ENCODE data around the gene MADD. TPM values are rescaled to one million over a fixed set of nuclear protein-coding genes. Genes with fewer than 3 reads are reported as not detected.

Gene MADD
- total RNA-seq, 2 donors from 2014 or later = 155 to 209 TPM

GRCh38 chr11:47257517-47258316, 12.2 kb upstream of the MADD start, which contains the start of gene NR1H3:
Gene NR1H3 (plus strand): TSS chr11:47257996. CDS start chr11:47259217, 1,221 bp downstream.
- Mint-ChIP-seq H3K4me3 (peak within 1 kb of the TSS; percentile 15), H3K36me3 (ENCODE audit: low read depth) (no peaks in the 10 kb centered on the region), H3K4me1 (peaks cover 10% of the 10 kb centered on the region), H3K27me3 (no peaks in the 10 kb centered on the region), H3K27ac (no peak within 1 kb of the TSS)
- ATAC-seq (no peak), DNase-seq (no peak)
- no peaks in the 10 kb centered on the region for H3K9me3 ChIP-seq (ENCODE audit: control insufficient read depth, low read length, poor library complexity, severe bottlenecking)

DNA sequence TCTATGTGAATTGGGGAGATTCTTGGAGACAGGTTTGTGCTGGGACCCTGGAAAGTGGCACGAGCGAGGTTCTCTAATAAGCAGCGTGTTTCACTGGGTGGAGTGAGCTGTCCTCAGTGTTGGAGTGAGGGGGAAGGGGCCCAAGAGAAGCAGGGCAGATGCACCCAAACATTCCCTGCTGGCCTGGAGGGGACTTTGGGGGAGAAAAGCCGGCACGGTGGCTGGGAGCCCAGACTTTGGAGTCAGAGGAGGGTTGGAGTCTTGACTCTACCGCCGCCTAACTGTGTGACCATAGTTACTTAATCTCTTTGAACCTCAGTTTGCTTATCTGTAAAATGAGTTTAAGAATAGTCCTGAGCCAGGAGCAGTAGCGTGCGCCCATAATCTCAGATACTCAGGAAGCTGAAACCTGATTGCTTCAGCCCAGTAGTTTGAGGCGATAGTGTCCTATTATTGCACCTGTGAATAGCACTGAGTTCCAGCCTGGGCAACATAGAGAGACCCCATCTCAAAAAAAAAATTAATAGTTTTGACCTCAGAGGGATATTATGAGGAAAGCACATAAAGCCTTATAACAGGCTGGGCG, 11.5 kb upstream of the MADD start:
- H3K36me3 Mint-ChIP-seq (ENCODE audit: low read depth) = no peaks in the 10 kb centered on the region
- DNase-seq = no peak
- H3K4me1 Mint-ChIP-seq = peaks cover 8% of the 10 kb centered on the region
- no peak overlapping the region for H3K27ac Mint-ChIP-seq
- no peaks in the 10 kb centered on the region for H3K27me3 Mint-ChIP-seq
- no peak overlapping the region for H3K4me3 Mint-ChIP-seq
- no peak for ATAC-seq
- H3K9me3 ChIP-seq (ENCODE audit: control insufficient read depth, low read length, poor library complexity, severe bottlenecking) = no peaks in the 10 kb centered on the region

DNA sequence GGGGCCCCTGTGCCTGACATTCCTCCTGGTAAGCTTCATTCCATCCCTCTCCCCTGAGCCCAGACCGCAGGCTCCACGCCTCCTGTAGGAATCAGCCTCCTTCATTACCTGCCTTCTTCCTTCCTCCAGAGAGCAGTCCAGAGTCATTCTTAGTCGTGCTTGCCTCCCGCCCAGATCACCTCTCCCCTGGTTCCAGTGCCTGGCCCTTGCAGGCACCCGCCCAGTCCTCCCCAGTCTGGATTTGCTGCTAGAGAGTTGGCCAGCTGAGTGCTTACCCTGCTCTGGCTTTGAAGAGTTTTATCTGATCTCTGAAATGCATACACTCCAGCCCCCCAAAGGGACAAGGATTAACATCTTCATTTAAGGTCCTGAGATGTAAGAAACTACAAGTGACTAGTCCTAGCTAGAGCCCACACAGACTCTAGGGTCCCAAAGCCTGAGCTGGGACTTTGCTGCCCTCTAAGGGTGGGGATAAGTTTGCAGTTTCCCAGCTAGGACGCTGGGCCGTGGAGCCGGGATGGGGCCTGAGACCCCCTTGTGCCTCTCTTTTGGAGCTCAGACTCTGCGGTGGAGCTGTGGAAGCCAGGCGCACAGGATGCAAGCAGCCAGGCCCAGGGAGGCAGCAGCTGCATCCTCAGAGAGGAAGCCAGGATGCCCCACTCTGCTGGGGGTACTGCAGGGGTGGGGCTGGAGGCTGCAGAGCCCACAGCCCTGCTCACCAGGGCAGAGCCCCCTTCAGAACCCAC, 10.5 kb upstream of the MADD start:
- ATAC-seq (peak; percentile 75), DNase-seq (peak in 1 of 3 donors; percentile 17)
- peak overlapping the region; percentile 37 for H3K27ac Mint-ChIP-seq
- no peaks in the 10 kb centered on the region for H3K27me3 Mint-ChIP-seq
- no peaks in the 10 kb centered on the region for H3K9me3 ChIP-seq (ENCODE audit: control insufficient read depth, low read length, poor library complexity, severe bottlenecking)
- H3K4me1 Mint-ChIP-seq = peaks cover 8% of the 10 kb centered on the region
- no peak overlapping the region for H3K4me3 Mint-ChIP-seq
- H3K36me3 Mint-ChIP-seq (ENCODE audit: low read depth) = no peaks in the 10 kb centered on the region

DNA sequence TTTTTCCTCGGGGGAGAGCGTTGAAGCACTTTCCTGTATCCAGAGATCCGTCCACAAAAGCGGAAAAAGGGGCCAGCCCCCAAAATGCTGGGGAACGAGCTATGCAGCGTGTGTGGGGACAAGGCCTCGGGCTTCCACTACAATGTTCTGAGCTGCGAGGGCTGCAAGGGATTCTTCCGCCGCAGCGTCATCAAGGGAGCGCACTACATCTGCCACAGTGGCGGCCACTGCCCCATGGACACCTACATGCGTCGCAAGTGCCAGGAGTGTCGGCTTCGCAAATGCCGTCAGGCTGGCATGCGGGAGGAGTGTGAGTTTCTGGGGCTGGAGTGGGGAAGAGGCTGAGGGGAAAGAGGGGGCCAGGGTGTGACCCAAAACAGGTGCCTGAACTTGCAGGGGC, 9.6 kb upstream of the MADD start:
- no peaks in the 10 kb centered on the region for H3K9me3 ChIP-seq (ENCODE audit: control insufficient read depth, low read length, poor library complexity, severe bottlenecking)
- peaks cover 8% of the 10 kb centered on the region for H3K4me1 Mint-ChIP-seq
- no peak overlapping the region for H3K27ac Mint-ChIP-seq
- no peaks in the 10 kb centered on the region for H3K27me3 Mint-ChIP-seq
- no peak for DNase-seq
- no peak for ATAC-seq
- H3K4me3 Mint-ChIP-seq = no peak overlapping the region
- H3K36me3 Mint-ChIP-seq (ENCODE audit: low read depth) = no peaks in the 10 kb centered on the region

DNA sequence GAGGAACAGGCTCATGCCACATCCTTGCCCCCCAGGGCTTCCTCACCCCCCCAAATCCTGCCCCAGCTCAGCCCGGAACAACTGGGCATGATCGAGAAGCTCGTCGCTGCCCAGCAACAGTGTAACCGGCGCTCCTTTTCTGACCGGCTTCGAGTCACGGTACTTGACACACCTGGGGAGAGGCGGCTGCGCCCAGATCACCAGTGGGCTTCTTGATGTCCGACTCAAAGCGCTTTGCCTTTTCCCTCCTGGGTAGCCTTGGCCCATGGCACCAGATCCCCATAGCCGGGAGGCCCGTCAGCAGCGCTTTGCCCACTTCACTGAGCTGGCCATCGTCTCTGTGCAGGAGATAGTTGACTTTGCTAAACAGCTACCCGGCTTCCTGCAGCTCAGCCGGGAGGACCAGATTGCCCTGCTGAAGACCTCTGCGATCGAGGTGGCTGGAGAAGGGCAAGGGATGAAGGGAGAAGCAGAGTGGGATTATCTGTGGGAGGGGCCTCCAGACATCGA, 8.6 kb upstream of the MADD start:
- Mint-ChIP-seq H3K4me3 (no peak overlapping the region), H3K36me3 (ENCODE audit: low read depth) (no peaks in the 10 kb centered on the region), H3K4me1 (peaks cover 8% of the 10 kb centered on the region), H3K27me3 (no peaks in the 10 kb centered on the region), H3K27ac (no peak overlapping the region)
- ATAC-seq (no peak), DNase-seq (no peak)
- no peaks in the 10 kb centered on the region for H3K9me3 ChIP-seq (ENCODE audit: control insufficient read depth, low read length, poor library complexity, severe bottlenecking)

DNA sequence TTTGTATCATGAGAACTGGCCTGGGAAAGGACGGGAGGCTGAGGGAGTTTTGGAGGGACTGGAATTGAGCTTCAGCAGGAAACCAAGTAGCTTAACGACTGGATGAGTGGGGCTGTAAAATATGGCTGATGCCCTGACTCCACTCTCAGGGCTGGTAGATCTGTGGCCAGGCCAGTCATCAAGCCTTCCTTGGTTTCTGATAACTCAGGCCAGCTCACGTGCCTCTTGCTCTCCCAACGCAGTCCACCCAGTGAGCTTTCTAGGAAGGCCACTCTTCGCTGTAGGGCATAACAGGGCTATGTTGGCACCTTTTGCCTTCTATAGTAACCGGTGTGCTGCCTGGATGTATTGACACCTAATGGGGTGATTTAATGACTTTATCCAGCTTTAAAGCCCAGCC, 5.8 kb upstream of the MADD start:
- Mint-ChIP-seq H3K27me3 (no peaks in the 10 kb centered on the region), H3K27ac (no peak overlapping the region), H3K4me1 (peaks cover 17% of the 10 kb centered on the region), H3K4me3 (no peak overlapping the region), H3K36me3 (ENCODE audit: low read depth) (no peaks in the 10 kb centered on the region)
- no peaks in the 10 kb centered on the region for H3K9me3 ChIP-seq (ENCODE audit: control insufficient read depth, low read length, poor library complexity, severe bottlenecking)
- no peak for ATAC-seq
- DNase-seq = no peak

GRCh38 chr11:47264521-47264920, 5.4 kb upstream of the MADD start:
- Mint-ChIP-seq H3K27ac (no peak overlapping the region), H3K36me3 (ENCODE audit: low read depth) (no peaks in the 10 kb centered on the region), H3K27me3 (no peaks in the 10 kb centered on the region), H3K4me1 (peaks cover 16% of the 10 kb centered on the region), H3K4me3 (no peak overlapping the region)
- no peaks in the 10 kb centered on the region for H3K9me3 ChIP-seq (ENCODE audit: control insufficient read depth, low read length, poor library complexity, severe bottlenecking)
- no peak for ATAC-seq
- DNase-seq = no peak

DNA sequence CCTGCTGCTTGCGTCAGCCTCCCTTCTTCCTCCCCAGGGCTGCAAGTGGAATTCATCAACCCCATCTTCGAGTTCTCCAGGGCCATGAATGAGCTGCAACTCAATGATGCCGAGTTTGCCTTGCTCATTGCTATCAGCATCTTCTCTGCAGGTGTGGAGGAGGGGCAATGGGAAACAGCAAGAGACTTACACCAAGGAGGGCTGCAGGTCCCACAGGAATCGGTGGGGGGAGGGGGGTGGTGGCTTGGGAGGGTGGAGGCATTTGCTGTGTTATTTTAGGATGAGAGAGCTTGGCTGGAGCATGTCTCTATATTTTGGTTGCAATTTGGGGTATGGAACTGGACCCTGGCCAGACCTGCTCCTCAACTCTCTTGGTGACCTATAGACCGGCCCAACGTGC, 2.1 kb upstream of the MADD start:
- Mint-ChIP-seq H3K4me1 (peaks cover 36% of the 10 kb centered on the region), H3K4me3 (peak overlapping the region; percentile 92), H3K36me3 (ENCODE audit: low read depth) (no peaks in the 10 kb centered on the region), H3K27ac (peak overlapping the region; percentile 98), H3K27me3 (no peaks in the 10 kb centered on the region)
- DNase-seq (no peak), ATAC-seq (no peak)
- no peaks in the 10 kb centered on the region for H3K9me3 ChIP-seq (ENCODE audit: control insufficient read depth, low read length, poor library complexity, severe bottlenecking)

DNA sequence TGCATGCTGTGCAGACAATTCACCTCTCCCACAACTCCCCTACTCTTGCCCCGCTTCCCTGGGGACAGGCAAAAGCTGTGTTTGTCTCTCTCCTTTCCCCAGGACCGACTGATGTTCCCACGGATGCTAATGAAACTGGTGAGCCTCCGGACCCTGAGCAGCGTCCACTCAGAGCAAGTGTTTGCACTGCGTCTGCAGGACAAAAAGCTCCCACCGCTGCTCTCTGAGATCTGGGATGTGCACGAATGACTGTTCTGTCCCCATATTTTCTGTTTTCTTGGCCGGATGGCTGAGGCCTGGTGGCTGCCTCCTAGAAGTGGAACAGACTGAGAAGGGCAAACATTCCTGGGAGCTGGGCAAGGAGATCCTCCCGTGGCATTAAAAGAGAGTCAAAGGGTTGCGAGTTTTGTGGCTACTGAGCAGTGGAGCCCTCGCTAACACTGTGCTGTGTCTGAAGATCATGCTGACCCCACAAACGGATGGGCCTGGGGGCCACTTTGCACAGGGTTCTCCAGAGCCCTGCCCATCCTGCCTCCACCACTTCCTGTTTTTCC, 1.4 kb upstream of the MADD start:
- H3K36me3 Mint-ChIP-seq (ENCODE audit: low read depth) = no peaks in the 10 kb centered on the region
- H3K27ac Mint-ChIP-seq = peak overlapping the region; percentile 98
- H3K4me3 Mint-ChIP-seq = peak overlapping the region; percentile 92
- ATAC-seq = no peak
- no peak for DNase-seq
- no peaks in the 10 kb centered on the region for H3K27me3 Mint-ChIP-seq
- H3K4me1 Mint-ChIP-seq = peaks cover 37% of the 10 kb centered on the region
- H3K9me3 ChIP-seq (ENCODE audit: control insufficient read depth, low read length, poor library complexity, severe bottlenecking) = no peaks in the 10 kb centered on the region

DNA sequence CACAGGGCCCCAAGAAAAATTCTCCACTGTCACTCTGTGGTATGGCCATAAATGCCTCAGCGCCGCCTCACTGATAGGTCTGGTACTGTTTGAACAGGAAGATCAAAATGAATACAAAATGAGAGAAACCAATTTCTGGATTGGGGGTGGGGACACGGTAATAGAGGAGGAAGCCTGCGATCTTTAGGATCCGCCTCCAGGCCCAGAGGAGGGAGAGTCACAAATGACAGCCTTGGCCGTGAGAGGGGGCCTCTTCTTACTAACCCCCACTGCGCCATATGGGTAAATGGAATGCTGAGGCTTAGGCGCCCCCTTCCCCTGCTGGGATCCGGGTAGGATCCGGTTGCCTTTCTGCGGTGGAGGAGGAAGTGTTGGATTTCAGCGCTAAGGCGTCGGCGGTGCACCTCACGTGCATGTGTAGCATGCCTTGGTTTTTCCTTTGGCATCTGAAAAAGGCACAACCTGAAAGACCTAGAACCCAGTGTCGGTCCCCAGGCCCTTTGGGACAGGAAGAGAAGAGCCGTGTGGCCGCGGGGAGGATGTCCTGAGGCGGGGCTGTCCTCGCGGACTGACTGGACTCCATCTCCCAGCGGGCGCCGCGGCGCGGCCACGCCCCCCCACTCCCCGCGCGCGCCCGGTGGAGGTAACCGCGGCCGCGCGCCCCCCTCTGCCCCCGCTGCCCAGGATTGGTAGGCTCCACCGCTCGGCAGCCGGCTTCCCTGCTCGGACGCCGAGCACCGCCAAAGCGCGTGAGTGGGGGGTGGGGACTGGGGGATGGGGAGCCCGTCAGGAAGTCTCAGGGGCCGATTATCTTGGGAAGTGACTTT, 718 bp upstream of the MADD start:
- DNase-seq = peak; percentile 77 to 81 (median 81)
- no peaks in the 10 kb centered on the region for H3K9me3 ChIP-seq (ENCODE audit: control insufficient read depth, low read length, poor library complexity, severe bottlenecking)
- H3K27ac Mint-ChIP-seq = peak overlapping the region; percentile 98
- ATAC-seq = peak; percentile 69
- H3K27me3 Mint-ChIP-seq = no peaks in the 10 kb centered on the region
- no peaks in the 10 kb centered on the region for H3K36me3 Mint-ChIP-seq (ENCODE audit: low read depth)
- H3K4me1 Mint-ChIP-seq = peaks cover 39% of the 10 kb centered on the region
- peak overlapping the region; percentile 92 for H3K4me3 Mint-ChIP-seq

DNA sequence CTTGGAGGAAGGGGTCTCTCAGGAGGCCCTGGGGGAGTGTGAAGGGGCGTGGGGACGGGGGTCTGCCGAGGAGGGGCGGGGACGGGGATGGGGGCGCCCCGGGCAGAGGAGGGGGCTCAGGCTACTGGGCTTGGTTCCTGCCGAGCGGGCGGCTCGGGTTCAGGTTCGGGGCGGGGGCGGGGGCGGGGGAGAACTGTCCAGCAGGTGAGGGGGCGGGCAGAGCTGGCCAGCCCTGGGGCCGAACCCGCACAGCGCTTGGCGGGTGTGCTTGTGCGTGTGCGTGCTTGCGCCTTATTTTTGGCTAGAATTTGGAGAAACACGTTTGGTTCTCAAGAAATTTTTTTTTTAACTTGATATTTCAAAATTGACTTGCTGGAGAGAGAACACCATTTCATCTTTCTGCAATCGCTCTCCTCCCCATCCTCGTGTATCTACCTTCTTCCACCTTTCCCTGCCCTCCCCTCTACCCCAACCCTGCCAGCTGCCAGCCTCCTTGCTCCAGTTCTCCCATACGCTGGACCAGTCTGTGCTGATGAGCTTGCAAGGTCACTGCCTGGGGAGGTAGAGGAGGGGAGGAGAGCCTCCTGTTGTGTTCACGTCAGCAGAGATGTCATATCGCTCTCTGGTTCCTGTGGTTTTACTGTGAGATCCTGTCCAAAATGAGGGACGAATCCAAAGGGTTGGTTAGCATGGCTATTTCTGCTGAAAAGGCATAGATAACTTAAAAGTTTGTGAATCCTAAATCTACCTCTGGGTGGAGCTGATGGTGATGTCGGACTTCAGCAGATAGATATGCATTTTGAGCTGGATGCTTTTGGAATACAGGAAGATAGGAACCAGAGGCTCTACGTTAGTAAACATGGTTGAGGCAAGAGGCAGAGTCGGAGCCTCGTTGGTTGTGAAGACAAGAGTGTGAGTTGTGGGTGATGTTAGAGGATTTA, 668 bp downstream of the MADD start:
- no peaks in the 10 kb centered on the region for H3K36me3 Mint-ChIP-seq (ENCODE audit: low read depth)
- peak in 2 of 3 donors; percentile 15 for DNase-seq
- H3K27ac Mint-ChIP-seq = peak overlapping the region; percentile 93
- ATAC-seq = no peak
- H3K27me3 Mint-ChIP-seq = no peaks in the 10 kb centered on the region
- peaks cover 38% of the 10 kb centered on the region for H3K4me1 Mint-ChIP-seq
- H3K4me3 Mint-ChIP-seq = peak overlapping the region; percentile 92
- H3K9me3 ChIP-seq (ENCODE audit: control insufficient read depth, low read length, poor library complexity, severe bottlenecking) = no peaks in the 10 kb centered on the region

DNA sequence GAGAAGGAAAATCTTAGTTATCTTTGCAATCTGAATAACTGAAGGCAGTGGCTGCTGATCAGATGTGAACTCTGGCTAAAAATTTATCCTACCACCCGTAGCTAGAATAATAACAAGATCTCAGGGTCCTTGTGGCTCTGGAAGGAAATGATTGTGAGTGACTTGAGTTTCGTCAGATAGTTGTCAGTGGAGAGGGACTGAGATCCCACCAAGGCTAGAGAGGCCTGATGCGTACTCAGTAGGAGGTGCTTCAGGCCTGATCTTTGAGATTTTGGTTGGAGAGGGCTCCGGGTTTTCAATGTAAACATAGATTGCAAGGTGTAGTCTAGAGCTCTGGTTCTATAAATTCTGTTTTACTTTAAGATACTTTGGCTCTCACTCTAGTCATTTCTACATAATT, 1.4 kb downstream of the MADD start:
- Mint-ChIP-seq H3K4me3 (peak overlapping the region; percentile 92), H3K27ac (peak overlapping the region; percentile 93), H3K36me3 (ENCODE audit: low read depth) (no peaks in the 10 kb centered on the region), H3K4me1 (peaks cover 42% of the 10 kb centered on the region), H3K27me3 (no peaks in the 10 kb centered on the region)
- DNase-seq = no peak
- no peak for ATAC-seq
- H3K9me3 ChIP-seq (ENCODE audit: control insufficient read depth, low read length, poor library complexity, severe bottlenecking) = no peaks in the 10 kb centered on the region
